ENCODE data around the gene PPP3CA.

GRCh38 chr4:101304916-101305315, 42.4 kb downstream of the PPP3CA start:
- no peak for TF ChIP-seq EZH2 (IDR thresholded peaks at IDR 0.05)
- no peak for TF ChIP-seq POLR2AphosphoS5 (IDR thresholded peaks at IDR 0.05; ENCODE audit: borderline replicate concordance, low read depth, low read length)

Data from SK-N-MC (cell line).